Heart left ventricle (tissue), 16 donors: ENCODE measurements around the gene ATP8A1. TPM values are rescaled to one million over a fixed set of nuclear protein-coding genes. Genes with fewer than 3 reads are reported as not detected.
A peak's percentile ranks its signal among the peaks of the same experiment; 100 is the strongest.

ENCODE experiments used
- ATAC-seq, 4 donors: fragments of 200-7000 bp; cut with Tn5 transposase; one replicate each; pipeline ENCODE4 v1.9.1; 2020 to 2022; ENCODE audit warnings: moderate library complexity in 4 of 4, mild to moderate bottlenecking in 3 of 4, moderate number of reproducible peaks in 1 of 4
- DNase-seq, 5 donors: peaks; one replicate each; pipeline ENCODE4 v3.0.0-alpha.2; 2020
- H3K27ac ChIP-seq, 12 donors: fragments of 200-600 bp; sonication (generic) in 4 of 12; one replicate each; pipeline versions ENCODE4 v1.5.0 to v1.8.0; 2016 to 2022; ENCODE audit warnings: mild to moderate bottlenecking in 2 of 12
- H3K27me3 ChIP-seq, 9 donors: fragments of 200-600 bp; sonication (generic) in 2 of 9; one replicate each; pipeline versions ENCODE4 v1.5.1 to v1.8.0; 2016 to 2022; ENCODE audit warnings: mild to moderate bottlenecking in 3 of 9
- H3K36me3 ChIP-seq, 9 donors: fragments of 200-600 bp; sonication (generic) in 2 of 9; one replicate each; pipeline versions ENCODE4 v1.5.0 to v1.8.0; 2018 to 2022; ENCODE audit warnings: mild to moderate bottlenecking in 2 of 9
- H3K4me1 ChIP-seq, 12 donors: fragments of 200-600 bp; sonication (generic) in 4 of 12; one replicate each; pipeline versions ENCODE4 v1.5.0 to v1.8.0; 2016 to 2022; ENCODE audit warnings: mild to moderate bottlenecking in 3 of 12
- H3K4me3 ChIP-seq, 12 donors: fragments of 200-600 bp; sonication (generic) in 4 of 12; one replicate each; pipeline versions ENCODE4 v1.5.0 to v1.8.0; 2017 to 2022; ENCODE audit warnings: mild to moderate bottlenecking in 9 of 12, moderate library complexity in 4 of 12
- H3K9me3 ChIP-seq, 12 donors: fragments of 200-600 bp; sonication (generic) in 4 of 12; one replicate each; pipeline versions ENCODE4 v1.5.0 to v1.8.0; 2016 to 2022; ENCODE audit warnings: mild to moderate bottlenecking in 1 of 12
- CTCF ChIP-seq, 12 donors: fragments of 200-600 bp; sonication (generic) in 4 of 12; IDR thresholded peaks; one replicate each; pipeline versions ENCODE4 v1.5.0 to v1.8.0; 2018 to 2022; ENCODE audit warnings: antibody characterized with exemption in 12 of 12, mild to moderate bottlenecking in 5 of 12
- POLR2A ChIP-seq, 2 donors: fragments of 450-650 bp; IDR thresholded peaks; one replicate each; pipeline ENCODE4 v1.6.1; 2017; ENCODE audit warnings: antibody characterized with exemption in 2 of 2, mild to moderate bottlenecking in 2 of 2, moderate library complexity in 2 of 2
- WGBS, 4 donors: extraction: QIAGEN DNeasy Blood & Tissue Kit in 2 of 4; methylation state at CpG; one replicate each; pipeline versions ENCODE4 v1.1.5 to v1.1.7; 2013 to 2018; 5-methylcytosine and 5-hydroxymethylcytosine counted together
- intact Hi-C, 10 donors: fragments of 100-400 bp; cut with DNase I; formaldehyde crosslinking; loops; one replicate each; pipeline versions ENCODE4 v1.11.1 to v1.14.2; 2022
- polyA plus RNA-seq, 2 donors: library from polyadenylated mRNA; stranded (reverse); fragments of 200-250 nt; gene quantifications; one replicate each; pipeline ENCODE4 v1.2.3, GENCODE V29; 2013
- total RNA-seq, 9 donors: library from RNA; depleted of rRNA in 2 of 9; stranded (reverse); fragments of >200 nt in 2 of 9; fragmentation: NEBNext Ultra II Directional in 3 of 9; extraction: Animal tissue kit (Norgen Biotek cat#: 25700) in 3 of 9; gene quantifications; one replicate each; pipeline versions ENCODE4 v1.1.0 to v1.2.4, GENCODE V29; 2016 to 2023
- donor health status: ischemic (EF 13 %, LVEDD 7.1; RV severe dilation, severe dysfunction).
- donor health status: healthy with polysubstance abuse.
- donor health status: DM: no; HTN: yes; CAD: no.
- donor health status: DM: no; HTN: no; CAD: no.
- donor health status: ischemic (EF 25% LVEDD 6.9; RV normal size, moderate dysfunction).
- donor health status: ischemic (EF 25% LVEDD 5.7; RV mildly dilated, moderate dysfunction).
- donor health status: healthy.
- donor health status: DM: yes; HTN: yes; CAD: no.
- donor health status: ischemic (EF 35%, LVEDD 5.7; RV mildly dilated, moderate dysfunction).
- donor health status: nonischemic (EF 11% LVEDD 7.7; RV severe dilation, severe dysfunction).
- donor health status: DM: yes; HTN: yes; CAD: no.
- donor health status: PGD.
- donor health status: ischemic (EF 29% LVEDD 5.4; RV normal size, mild dysfunction).
- donor health status: nonischemic (EF 23%, LVEDD 6.1; RV moderate dilation, normal function).

ATP8A1 gene
- total and polyA plus RNA-seq, 11 donors = 4.6 to 29.7 (median 16.2) TPM

- 82 to 94% (median 87%) methylated on average over 1 of the region's 1 CpG for WGBS, 4 donors
- Histone ChIP-seq H3K4me1 (peaks cover 0 to 14% (median 1%) of the 10 kb centered on the region in 12 donors), H3K27me3 (no peaks in the 10 kb centered on the region), H3K9me3 (no peaks in the 10 kb centered on the region), H3K36me3 (peaks cover 0 to 9% (median 4%) of the 10 kb centered on the region in 9 donors), H3K27ac (no peak overlapping the region), H3K4me3 (no peak overlapping the region)
- TF ChIP-seq POLR2A (IDR thresholded peaks at IDR 0.05) (no peak), CTCF (IDR thresholded peaks at IDR 0.05) (no peak)
- DNase-seq (no peak), ATAC-seq (no peak)
- intact Hi-C loops = loop anchor here in 7 of 10 donors (5.0 to 10.0 kb wide), 5 partner anchors 90 to 300 kb away; partner anchors contain the start of gene ATP8A1 (in 2 of the 7)
Measured at GRCh38 chr4:42566835-42567234, 90.1 kb downstream of the ATP8A1 start.

GRCh38 chr4:42562016-42562415 is 94.9 kb downstream of the ATP8A1 start:
- Histone ChIP-seq H3K9me3 (no peaks in the 10 kb centered on the region), H3K4me3 (no peak overlapping the region), H3K27me3 (no peaks in the 10 kb centered on the region), H3K27ac (no peak overlapping the region), H3K4me1 (peaks cover 0 to 4% (median 0%) of the 10 kb centered on the region in 12 donors), H3K36me3 (peaks cover 0 to 10% (median 4%) of the 10 kb centered on the region in 9 donors)
- intact Hi-C loops = loop anchor here in 1 of 10 donors (10.0 kb wide), 1 partner anchor 183 kb away; no protein-coding TSS in a partner anchor
- TF ChIP-seq CTCF (IDR thresholded peaks at IDR 0.05) (no peak), POLR2A (IDR thresholded peaks at IDR 0.05) (no peak)
- DNase-seq (peak in 1 of 5 donors; percentile 9), ATAC-seq (peak in 2 of 4 donors; percentile 36 to 41)
- 78 to 82% (median 79%) methylated on average over 5 of the region's 5 CpGs for WGBS, 4 donors

DNA sequence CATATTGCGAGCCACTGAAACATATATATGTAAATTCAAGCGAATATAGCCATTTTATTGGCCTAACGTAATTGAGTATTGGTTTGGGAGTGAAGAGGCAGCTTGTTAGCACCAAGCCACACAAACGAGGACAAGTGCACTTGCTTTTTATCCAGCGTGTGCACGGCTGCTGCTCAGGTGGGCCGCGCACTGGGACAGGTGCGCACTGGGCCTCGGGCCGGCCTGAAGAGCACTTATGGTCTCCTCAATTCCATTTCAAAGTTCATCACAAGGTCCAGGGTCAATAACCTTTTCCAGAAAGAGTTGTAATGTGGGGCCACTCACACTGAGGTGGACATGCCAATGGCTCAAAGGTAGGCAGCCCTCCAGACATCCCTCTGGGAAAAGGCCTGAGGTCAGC is 95.9 kb downstream of the ATP8A1 start:
- no peak for DNase-seq
- Histone ChIP-seq H3K9me3 (no peaks in the 10 kb centered on the region), H3K36me3 (peaks cover 0 to 10% (median 4%) of the 10 kb centered on the region in 9 donors), H3K4me3 (no peak overlapping the region), H3K4me1 (no peaks in the 10 kb centered on the region), H3K27ac (no peak overlapping the region), H3K27me3 (no peaks in the 10 kb centered on the region)
- TF ChIP-seq CTCF (IDR thresholded peaks at IDR 0.05) = no peak
- TF ChIP-seq POLR2A (IDR thresholded peaks at IDR 0.05) = no peak
- no peak for ATAC-seq
- intact Hi-C loops = loop anchor here in 1 of 10 donors (10.0 kb wide), 1 partner anchor 184 kb away; no protein-coding TSS in a partner anchor
- 90 to 96% (median 93%) methylated on average over 11 of the region's 11 CpGs for WGBS, 4 donors

GRCh38 chr4:42560467-42560861 is 96.4 kb downstream of the ATP8A1 start:
- no peaks in the 10 kb centered on the region for H3K4me1 ChIP-seq
- intact Hi-C loops = loop anchor here in 1 of 10 donors (10.0 kb wide), 1 partner anchor 184 kb away; no protein-coding TSS in a partner anchor
- ATAC-seq (no peak), DNase-seq (no peak)
- H3K27me3 ChIP-seq = no peaks in the 10 kb centered on the region
- H3K36me3 ChIP-seq = peaks cover 0 to 10% (median 4%) of the 10 kb centered on the region in 9 donors
- no peak overlapping the region for H3K27ac ChIP-seq
- H3K4me3 ChIP-seq = no peak overlapping the region
- 84 to 91% (median 87%) methylated on average over 3 of the region's 3 CpGs for WGBS, 4 donors
- H3K9me3 ChIP-seq = no peaks in the 10 kb centered on the region
- TF ChIP-seq POLR2A (IDR thresholded peaks at IDR 0.05) (no peak), CTCF (IDR thresholded peaks at IDR 0.05) (no peak)
